GM23338 (cell line): ENCODE measurements around the gene PANK4.

ENCODE experiments used
- EZH2phosphoT487 ChIP-seq: fragments of 200-600 bp; sonication (generic); IDR thresholded peaks from one replicate; pipeline ENCODE4 v1.8.1; 2018; ENCODE audit warnings: antibody characterized with exemption; ENCODE audit not compliant: unreplicated experiment
- POLR2AphosphoS5 ChIP-seq: IDR thresholded peaks from 2 replicates; pipeline ENCODE4 v1.6.1; 2016; ENCODE audit warnings: antibody characterized with exemption, low read depth
- TF ChIP-seq, protein P1 (sequence below), 2 experiments: fragments of 200-600 bp in 1 of 2; sonication (generic) in 1 of 2; conservative IDR thresholded peaks; 2 replicates each; pipeline versions ENCODE4 v1.5.1 to v1.6.1; 2016 to 2017; ENCODE audit warnings: antibody characterized with exemption in 2 of 2, low read depth in 2 of 2, mild to moderate bottlenecking in 2 of 2, moderate library complexity in 1 of 2

DNA sequence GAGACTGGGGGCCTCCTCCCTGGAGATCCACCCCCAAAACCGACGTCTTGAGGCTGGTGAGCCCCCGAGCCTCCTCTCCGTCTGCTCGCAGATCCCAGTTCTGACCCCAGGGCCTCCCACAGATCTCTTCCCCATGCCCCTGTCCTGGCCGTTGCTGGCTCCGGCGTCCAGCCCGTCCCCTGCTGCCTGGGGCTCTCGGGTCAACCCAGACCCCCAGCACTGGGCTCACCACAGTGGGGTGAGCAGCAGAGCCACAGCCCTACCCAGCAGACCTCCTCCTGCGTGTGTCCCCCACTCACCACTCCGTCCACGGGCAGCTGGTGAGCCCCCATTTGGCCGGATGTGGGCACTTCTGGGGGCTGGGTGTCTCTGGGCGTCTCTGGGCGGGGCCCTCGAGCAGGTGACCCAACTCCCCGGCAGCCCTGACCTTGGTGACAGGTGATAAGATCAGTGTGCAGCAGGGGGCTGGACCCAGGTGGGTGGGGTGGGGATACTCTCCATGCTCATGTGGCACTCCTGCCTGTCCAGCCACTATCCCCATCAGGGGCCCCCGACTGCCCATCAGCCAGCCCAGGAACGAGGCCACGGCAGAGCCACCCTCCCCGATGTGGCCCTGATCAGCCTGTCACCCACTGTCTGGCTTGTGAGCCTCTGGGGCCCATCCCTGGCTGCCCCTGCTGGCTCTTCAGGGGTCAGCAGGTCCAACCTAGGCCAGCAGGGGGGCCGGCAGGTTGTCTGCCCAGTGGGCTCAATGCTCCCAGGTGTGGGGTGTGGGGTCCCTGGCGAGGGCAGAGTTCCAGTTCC, 30.5 kb upstream of the PANK4 start:
- TF ChIP-seq POLR2AphosphoS5 (no peak), EZH2phosphoT487 (no peak)
- TF ChIP-seq, protein P1, sequence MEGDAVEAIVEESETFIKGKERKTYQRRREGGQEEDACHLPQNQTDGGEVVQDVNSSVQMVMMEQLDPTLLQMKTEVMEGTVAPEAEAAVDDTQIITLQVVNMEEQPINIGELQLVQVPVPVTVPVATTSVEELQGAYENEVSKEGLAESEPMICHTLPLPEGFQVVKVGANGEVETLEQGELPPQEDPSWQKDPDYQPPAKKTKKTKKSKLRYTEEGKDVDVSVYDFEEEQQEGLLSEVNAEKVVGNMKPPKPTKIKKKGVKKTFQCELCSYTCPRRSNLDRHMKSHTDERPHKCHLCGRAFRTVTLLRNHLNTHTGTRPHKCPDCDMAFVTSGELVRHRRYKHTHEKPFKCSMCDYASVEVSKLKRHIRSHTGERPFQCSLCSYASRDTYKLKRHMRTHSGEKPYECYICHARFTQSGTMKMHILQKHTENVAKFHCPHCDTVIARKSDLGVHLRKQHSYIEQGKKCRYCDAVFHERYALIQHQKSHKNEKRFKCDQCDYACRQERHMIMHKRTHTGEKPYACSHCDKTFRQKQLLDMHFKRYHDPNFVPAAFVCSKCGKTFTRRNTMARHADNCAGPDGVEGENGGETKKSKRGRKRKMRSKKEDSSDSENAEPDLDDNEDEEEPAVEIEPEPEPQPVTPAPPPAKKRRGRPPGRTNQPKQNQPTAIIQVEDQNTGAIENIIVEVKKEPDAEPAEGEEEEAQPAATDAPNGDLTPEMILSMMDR (conservative IDR thresholded peaks at IDR 0.05; ENCODE audit: low read depth in 2 of 2), result no peak
